ENCODE results near the gene FCHSD2.

DNA sequence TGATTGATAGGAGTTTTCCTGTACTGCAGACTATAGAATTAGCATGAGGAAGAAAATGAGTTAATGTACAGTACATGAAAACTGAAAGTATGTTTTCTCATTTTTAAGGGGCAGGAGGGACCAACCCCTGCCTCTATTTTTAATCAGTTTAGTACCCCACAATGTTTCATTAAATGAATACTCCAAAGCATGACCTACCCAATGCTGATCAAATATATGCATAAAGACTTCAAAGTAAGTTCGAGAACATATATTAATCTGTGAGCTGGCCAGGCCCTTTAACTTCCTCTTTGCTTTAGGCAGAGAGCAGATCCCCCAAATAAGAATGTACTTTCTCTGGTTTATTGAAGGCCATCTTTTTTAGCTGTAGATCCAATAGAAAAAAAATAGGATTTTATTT is 161.0 kb downstream of the FCHSD2 start:
- TF ChIP-seq ELF4 (IDR thresholded peaks at IDR 0.05) (no peak), ARNT (IDR thresholded peaks at IDR 0.05) (no peak), ZNF384 (IDR thresholded peaks at IDR 0.05) (no peak), SP1 (IDR thresholded peaks at IDR 0.05) (no peak), HDGF (IDR thresholded peaks at IDR 0.05; ENCODE audit: borderline replicate concordance) (no peak), BHLHE40 (IDR thresholded peaks at IDR 0.05; ENCODE audit: borderline replicate concordance) (no peak), FOXK2 (IDR thresholded peaks at IDR 0.05) (no peak), NFRKB (IDR thresholded peaks at IDR 0.05) (no peak)
- TF ChIP-seq, protein P1, sequence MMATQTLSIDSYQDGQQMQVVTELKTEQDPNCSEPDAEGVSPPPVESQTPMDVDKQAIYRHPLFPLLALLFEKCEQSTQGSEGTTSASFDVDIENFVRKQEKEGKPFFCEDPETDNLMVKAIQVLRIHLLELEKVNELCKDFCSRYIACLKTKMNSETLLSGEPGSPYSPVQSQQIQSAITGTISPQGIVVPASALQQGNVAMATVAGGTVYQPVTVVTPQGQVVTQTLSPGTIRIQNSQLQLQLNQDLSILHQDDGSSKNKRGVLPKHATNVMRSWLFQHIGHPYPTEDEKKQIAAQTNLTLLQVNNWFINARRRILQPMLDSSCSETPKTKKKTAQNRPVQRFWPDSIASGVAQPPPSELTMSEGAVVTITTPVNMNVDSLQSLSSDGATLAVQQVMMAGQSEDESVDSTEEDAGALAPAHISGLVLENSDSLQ (IDR thresholded peaks at IDR 0.05): no peak
